Right lobe of liver (tissue), 4 donors: ENCODE measurements around the gene GLIS1.

Source experiments
- CTCF ChIP-seq, 4 donors: fragments of 200-600 bp in 3 of 4; fragments of 450-650 bp in 1 of 4; IDR thresholded peaks; one replicate each; pipeline versions ENCODE4 v1.5.1 to v1.8.0; 2016 to 2022; ENCODE audit warnings: antibody characterized with exemption in 4 of 4, mild to moderate bottlenecking in 2 of 4
- POLR2A ChIP-seq: fragments of 450-650 bp; IDR thresholded peaks from one replicate; pipeline ENCODE4 v1.6.1; 2017; ENCODE audit warnings: antibody characterized with exemption, mild to moderate bottlenecking
- donor health status: DM: no; HTN: no; CAD: no.
- donor health status: DM: no; HTN: no; CAD: no.
- donor health status: DM: no; HTN: yes; CAD: no.

DNA sequence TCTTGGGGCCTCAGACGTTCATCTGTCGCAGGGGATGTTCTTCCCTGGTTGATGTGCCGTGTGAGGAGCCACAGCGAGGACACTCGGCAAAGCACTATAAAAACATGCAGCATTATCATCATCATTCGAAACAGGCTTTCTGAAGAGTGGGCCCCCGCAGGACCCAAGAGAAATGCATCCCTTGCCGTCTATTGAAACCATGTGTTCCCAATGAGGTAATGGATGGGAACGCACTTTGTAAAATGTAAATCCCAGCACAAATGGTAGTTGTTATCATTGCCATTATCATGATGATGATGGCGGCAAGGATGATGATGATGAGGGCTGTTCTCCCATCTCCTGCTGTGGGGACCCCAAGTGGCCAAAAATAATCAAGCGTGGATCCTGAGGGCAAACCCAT lies 76.8 kb downstream of the GLIS1 start:
- no peak for TF ChIP-seq POLR2A
- TF ChIP-seq CTCF (IDR thresholded peaks at IDR 0.05): no peak
